Gastroesophageal sphincter (tissue), 3 donors: ENCODE data around the gene MYO18B.

Source experiments
- EP300 ChIP-seq: sonication (generic); formaldehyde crosslinking; IDR thresholded peaks from one replicate; pipeline ENCODE4 v1.6.1; 2017; ENCODE audit warnings: antibody characterized with exemption, mild to moderate bottlenecking
- POLR2AphosphoS5 ChIP-seq: sonication (generic); formaldehyde crosslinking; IDR thresholded peaks from one replicate; pipeline ENCODE4 v1.6.1; 2017; ENCODE audit warnings: antibody characterized with exemption
- TF ChIP-seq, protein P1 (sequence below), 4 experiments: fragments of 200-600 bp in 2 of 4; fragments of 450-650 bp in 2 of 4; sonication (generic) in 1 of 4; IDR thresholded peaks; one replicate each; pipeline ENCODE4 v1.5.1; 2017 to 2019; ENCODE audit warnings: antibody characterized with exemption in 4 of 4, mild to moderate bottlenecking in 2 of 4, moderate library complexity in 2 of 4

DNA sequence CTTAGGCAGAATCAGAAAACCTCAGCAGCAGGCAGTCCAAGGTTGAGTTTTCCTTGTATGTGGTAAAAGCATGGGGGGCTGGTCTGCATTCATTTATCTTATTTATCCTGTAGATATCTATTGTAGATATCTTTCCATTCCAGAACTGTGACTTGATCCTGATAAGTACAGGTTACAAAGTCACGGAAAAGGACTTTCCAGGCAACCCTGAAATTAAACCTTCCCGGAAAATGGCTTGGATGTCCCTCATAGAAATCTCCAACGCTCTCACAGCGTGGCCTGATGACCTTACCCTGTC, 48.8 kb upstream of the MYO18B start:
- TF ChIP-seq, protein P1, sequence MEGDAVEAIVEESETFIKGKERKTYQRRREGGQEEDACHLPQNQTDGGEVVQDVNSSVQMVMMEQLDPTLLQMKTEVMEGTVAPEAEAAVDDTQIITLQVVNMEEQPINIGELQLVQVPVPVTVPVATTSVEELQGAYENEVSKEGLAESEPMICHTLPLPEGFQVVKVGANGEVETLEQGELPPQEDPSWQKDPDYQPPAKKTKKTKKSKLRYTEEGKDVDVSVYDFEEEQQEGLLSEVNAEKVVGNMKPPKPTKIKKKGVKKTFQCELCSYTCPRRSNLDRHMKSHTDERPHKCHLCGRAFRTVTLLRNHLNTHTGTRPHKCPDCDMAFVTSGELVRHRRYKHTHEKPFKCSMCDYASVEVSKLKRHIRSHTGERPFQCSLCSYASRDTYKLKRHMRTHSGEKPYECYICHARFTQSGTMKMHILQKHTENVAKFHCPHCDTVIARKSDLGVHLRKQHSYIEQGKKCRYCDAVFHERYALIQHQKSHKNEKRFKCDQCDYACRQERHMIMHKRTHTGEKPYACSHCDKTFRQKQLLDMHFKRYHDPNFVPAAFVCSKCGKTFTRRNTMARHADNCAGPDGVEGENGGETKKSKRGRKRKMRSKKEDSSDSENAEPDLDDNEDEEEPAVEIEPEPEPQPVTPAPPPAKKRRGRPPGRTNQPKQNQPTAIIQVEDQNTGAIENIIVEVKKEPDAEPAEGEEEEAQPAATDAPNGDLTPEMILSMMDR (IDR thresholded peaks at IDR 0.05) = no peak
- no peak for TF ChIP-seq POLR2AphosphoS5
- TF ChIP-seq EP300 = no peak
